ENCODE results near the gene POLN. TPM values are rescaled to one million over a fixed set of nuclear protein-coding genes. Genes with fewer than 3 reads are reported as not detected.

The POLN gene
- total RNA-seq (2014; rRNA removed; shearing (Covaris generic)), result 0.50 and 0.75 TPM in 2 replicates
- 0.16 and 3.2 TPM in 2 replicates for polyA plus RNA-seq (2014; cell fraction: nucleus; rRNA removed)

DNA sequence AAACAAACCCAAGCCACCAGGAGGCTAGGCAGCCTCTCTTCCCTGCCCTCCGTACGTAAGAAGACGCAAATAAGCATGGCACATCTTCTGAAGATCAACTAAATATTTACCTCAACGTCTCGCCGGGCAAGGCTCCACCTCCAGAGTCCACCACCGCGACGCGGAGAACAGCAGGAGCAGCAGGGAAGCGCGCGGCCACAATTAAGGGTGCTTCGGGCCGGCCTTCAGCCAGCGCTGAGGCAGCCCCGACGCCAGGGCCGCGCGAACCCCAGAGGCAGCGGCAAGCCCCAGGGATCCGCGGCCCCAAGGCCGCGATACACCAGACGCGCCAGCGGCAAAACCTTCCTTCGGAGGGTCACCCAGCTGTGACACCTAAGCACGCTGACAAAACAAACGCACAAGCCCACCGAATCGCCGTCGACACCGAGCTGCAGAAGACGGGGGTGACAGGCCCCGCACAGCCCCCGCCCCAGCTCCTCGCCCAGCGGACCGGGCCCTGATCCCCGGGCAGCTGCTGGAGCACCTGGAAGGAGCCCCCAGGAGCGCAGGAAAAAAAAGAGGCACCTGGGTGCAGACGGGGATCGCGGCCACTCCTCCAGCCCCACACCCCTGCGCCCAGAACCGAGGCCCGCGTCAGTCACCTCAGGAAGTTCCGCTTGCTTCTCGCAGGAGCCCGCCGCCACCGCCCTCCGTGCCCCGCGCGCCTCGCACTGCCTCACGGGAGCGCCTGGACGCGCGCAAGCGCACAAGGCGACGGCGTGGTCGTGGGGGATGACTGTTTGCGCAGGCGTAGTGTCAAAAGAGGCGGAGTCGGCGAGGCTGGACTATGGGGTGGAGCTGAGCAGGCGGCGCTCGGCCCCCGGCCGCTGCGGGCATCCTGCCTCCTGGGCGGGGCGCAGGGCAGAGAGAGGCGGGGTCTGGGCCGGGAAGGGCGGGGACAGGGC lies at the start of gene POLN, which contains the start of gene HAUS3:
TSS of gene POLN (minus strand) at position 712 of the 944 bp plus-strand sequence. CDS start 12,890 bp downstream, outside the sequence.
TSS of gene HAUS3 (minus strand) at position 712 of the 944 bp plus-strand sequence. CDS start 1,175 bp downstream, outside the sequence.
- peak; percentile 97 for DNase-seq (ENCODE audit: extremely low read depth, low read depth)

DNA sequence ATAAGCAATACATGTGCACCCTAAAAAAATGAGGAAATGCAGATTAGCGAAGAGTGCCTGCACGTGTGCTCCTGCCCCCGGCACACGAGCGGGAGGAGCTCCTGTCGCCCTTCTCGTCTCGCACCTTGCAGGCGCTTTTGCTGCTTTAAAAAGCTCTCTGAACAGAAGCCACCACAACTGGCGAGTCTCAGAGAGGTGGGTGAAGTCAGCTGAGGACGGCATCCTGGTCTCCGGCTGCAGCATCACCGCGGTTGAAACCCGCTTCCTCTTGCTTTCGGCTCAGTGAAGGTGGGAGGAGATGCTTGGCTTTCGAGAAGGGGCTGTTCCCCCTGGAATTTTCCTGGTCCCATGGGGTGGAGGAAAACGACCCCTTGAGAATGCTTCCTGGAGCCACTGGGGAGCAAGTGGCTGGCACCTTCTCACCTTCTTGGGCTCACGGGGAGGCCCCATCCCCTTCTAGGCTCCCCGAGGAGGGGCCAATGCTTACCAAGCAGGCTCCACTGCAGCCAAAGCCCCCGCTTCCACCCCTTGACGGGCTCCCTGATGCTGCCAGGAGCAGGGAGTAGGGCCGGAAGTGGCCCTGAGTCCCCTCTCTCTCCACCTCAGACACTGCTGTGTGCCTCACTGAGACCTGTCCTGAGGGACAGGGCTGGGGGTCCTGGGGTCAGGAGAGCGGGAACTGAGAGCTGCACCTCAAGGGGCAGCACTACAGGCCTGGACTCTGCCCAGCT lies 49.2 kb upstream of the POLN start:
- DNase-seq (ENCODE audit: extremely low read depth, low read depth), result no peak

DNA sequence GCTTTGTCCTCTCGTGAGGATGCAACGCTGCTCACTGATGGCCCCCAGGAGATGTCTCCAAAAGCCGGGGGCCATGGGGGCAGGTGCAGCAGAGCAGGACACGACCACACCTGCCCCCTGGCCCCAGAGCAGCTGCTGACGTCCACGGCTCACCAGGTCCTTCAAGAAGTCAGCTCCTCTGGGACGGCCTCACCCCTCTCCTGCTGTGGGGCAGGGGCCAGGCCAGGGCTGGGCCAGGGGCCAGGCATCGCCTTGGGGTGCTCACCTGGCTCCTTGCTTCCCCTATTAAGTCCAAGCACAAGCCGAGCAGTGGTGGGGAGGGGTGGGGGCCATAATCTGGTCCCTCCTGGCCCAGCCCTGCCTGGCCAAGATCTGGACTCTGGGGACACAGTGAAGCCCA lies 48.6 kb upstream of the POLN start:
- DNase-seq (ENCODE audit: extremely low read depth, low read depth), result no peak

DNA sequence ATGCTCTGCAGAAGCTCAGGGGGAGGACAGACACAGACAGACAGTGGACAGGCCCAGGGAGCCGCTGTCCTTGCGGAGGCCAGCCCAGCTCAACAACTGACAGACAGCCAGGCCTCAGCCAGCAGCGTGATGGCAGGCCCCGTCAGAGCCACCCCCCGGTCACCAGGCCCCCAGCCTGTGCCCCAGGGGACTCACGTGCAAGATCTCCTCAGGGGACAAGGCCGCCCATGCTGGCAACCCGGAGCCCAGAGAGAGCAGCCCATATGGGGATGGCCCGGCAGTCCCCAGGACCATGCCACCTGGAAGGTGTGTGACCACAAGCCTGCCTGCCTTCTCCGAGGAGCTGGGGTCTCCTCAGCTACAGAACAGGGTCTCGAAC lies 48.0 kb upstream of the POLN start:
- DNase-seq (ENCODE audit: extremely low read depth, low read depth), result no peak

DNA sequence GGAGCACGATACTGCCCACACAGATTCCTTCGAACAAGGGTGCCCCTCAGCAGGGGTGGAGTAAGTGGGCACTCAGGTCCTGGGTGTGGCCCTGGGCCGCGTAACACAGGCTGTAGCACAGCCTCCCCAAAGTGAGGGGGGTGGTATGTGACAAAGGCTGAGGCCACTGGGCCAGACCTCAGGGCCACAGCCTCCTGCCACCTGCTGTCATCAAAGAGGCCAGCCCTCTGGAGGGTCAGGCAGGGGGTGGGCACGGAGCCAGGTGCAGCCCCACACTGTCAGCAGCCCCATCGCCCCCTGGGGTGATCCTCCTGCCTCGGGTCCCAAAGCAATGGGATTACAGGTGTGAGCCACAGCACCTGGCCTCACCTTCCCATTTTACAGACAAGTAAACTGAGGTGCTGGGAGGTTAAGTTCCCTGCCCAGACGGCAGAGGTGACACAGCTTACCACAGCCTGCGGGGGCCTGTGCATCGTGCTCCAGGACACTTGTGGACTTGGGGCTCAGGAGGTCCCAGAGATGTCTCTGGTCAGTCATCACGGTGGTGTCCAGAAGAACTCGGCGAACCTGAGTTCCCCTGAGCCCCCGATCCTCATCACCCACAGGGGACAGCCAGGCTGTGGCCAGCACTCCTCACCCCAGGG lies 47.5 kb upstream of the POLN start:
- no peak for DNase-seq (ENCODE audit: extremely low read depth, low read depth)

DNA sequence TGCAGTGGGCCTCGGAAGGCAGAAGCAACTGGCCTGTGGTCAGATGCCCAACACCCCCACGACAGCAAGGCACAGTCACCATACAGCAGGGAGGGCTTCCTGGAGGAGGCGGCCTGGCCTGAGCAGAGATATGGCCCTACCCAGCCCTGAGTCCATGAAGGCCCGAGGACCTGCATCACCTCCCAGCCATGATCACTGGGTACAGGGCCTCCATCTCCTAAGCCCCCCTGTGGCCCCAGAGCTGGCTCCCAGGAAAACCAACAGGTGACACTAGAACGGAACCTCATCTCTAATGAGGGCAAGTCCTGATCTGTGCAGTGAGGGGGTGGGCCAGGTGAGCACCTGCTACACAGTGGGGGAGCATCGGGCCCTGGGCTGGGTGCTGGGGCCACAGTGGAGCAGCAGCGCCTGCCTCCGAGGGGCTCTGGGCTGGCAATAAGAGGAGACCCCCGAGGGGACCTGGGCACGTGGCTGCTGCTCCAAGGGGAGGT lies 46.2 kb upstream of the POLN start:
- DNase-seq (ENCODE audit: extremely low read depth, low read depth), result no peak

DNA sequence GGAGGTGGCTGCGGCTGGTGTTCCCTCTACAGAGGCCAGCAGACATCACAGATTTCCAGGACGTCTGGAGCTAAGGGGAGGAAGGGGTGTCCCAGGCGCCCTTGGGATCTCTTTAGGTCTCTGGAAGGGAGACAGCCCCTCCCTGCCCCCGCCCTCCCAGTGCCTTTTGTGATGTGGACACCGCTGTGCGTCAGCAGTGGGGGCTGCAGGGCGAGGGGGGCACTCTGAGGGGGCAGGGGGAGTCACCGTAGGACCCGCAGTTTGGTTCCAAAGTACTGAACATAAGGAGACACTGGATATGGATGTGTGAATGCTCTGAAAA lies 45.6 kb upstream of the POLN start:
- DNase-seq (ENCODE audit: extremely low read depth, low read depth), result no peak

DNA sequence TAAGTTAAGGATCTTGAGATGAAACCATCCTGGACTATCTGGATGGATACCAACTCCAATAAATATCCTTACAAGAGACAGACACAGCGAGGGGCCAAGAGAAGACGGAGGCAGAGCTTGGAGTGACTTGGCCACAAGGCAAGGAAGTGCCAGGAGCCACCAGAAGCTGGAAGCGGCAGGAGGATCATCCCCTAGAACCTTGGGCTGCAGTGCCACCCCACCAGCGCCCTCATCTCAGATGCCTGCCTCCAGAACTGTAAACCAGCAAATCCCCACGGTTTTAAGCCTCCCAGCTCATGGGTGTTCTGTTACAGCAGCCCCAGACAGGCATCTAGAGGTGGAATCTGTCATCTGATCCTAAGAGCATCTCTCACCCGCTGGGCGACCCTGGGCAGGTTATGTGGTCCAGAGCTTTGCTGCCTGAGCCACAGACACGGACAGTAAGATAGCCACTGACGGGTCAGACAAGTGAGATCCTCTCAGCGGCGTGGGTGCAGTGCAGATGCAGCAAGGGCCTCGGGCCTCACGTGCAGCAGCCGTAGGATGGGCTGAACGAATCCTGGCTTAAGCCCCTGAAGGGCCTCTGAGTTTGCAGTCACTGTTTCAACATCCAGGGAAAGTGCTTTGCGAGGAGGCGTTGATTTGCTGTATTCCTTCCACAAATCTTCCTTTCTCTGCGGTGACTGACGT lies 45.1 kb upstream of the POLN start:
- DNase-seq (ENCODE audit: extremely low read depth, low read depth), result no peak

DNA sequence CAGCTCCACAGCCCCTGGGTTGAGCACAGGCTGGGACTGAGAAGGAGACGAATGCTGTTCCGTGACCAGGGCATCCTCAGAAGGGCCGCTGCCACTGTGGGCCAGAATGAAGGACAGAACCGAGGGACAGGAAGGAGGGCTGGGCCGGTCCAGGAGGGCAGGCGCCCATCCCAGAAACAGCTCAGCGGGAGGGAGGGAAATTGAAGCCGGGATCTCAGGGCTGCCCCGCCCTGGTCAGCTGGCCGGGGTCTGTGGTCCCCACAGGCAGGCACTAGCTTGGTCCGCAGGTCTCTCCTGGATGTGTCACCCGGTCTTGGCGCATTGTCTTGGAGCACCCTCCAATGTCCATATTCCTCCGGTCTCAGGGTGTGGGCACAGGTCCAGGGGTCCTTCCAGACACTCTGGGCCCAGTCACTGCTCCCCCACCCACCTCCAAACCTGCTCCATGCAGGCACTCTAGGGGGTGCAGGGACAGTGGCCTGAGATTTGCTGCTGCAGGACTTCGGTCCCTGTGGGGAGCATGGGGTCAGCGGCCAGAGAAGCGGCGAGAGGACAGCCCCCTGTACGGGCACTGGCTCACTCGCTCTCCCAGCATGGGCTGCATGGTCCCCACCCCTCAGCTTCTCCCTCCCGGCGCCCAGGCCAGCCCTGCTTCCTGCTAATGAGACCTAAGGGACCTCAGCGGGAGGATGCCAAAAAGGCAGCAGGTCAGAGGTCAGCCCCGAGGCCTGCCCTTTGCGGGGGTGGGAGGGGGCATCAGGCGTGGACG lies 43.9 kb upstream of the POLN start:
- DNase-seq (ENCODE audit: extremely low read depth, low read depth), result no peak

DNA sequence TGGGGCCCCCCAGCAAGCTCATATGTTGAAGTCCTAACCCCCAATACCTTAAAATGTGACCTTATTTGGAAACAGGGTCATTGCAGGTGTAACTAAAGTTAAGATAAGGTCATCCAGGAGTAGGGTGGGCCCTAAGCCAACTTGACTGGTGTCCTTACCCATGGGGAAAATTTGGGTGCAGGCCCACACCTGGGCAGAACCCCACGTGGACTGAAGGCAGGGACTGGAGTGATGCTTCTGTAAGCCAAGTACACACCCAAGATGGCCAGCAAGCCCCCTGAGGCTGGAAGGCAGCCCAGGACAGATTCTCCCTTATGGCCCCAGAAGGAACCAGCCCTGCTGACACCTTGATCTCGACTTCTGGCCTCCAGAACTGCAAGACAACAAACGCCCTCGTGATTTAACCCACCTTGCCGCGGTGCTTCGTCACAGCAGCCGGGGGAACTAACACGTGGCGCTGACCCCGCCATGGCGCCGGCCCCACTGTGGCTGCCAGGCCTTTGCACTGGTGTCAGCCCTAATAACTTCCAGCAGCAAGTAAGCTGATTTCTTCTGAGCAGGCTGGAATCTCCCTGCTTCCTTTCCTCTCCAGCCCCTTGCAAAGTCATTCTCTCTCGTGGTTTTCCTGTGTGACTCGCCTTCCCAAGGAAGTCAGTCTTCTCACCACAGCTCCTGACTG lies 43.2 kb upstream of the POLN start:
- DNase-seq (ENCODE audit: extremely low read depth, low read depth), result no peak

DNA sequence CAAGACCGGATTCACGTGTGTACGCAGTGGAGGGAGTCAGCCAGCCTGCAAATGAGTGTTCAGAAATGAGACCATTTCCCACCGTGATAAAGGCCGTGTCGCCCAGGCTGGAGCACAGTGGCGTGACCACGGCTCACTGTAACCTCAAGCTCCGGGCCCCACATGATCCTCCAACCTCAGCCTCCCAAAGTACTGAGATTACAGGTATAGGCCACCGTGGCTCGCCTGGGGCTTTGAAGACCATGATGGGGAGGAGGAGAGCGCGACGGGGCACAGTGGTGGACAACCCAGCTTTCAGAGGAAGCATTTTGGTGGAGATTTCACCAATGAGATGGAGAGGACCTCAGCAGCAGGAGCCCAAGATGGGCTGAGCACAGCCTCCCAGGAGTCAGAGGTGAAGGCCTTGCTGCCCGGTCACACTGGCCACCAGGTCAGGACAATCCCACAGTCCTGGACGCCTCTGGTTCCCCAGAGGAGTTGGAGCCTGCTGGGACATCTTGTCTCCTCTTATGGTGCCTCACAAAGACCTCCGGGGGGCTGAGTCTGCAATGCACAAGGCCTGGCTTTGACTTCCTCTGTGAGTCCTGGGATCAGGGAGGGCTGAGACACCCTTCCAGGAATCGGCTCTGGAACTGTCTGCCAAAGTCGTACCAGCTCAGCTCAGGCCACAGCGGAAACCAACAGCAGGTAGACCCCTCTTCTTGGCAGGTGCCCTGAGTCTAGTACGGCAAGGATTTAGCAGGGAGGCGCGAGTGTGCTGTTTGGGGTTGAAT lies 42.4 kb upstream of the POLN start:
- no peak for DNase-seq (ENCODE audit: extremely low read depth, low read depth)

DNA sequence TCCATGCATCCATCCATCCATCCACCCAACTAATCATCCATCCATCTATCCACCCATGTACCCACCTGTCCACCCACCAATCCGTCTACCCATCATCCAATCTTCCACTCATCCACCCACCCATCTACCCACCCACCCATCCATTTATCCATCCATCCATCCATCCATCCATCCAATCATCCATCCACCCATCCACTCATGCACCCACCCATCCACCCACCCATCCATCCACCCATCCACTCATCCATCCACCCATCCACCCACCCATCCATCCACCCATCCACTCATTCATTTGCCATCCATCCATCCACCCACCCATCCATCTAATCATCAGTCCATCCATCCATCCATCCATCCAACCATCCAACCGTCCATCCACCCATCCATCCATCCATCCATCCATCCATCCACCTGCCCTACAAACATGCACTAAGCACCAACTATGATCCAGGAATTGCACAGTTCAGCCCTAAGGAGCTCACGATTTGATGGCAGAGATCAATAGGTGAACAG lies 41.3 kb upstream of the POLN start:
- no peak for DNase-seq (ENCODE audit: extremely low read depth, low read depth)

DNA sequence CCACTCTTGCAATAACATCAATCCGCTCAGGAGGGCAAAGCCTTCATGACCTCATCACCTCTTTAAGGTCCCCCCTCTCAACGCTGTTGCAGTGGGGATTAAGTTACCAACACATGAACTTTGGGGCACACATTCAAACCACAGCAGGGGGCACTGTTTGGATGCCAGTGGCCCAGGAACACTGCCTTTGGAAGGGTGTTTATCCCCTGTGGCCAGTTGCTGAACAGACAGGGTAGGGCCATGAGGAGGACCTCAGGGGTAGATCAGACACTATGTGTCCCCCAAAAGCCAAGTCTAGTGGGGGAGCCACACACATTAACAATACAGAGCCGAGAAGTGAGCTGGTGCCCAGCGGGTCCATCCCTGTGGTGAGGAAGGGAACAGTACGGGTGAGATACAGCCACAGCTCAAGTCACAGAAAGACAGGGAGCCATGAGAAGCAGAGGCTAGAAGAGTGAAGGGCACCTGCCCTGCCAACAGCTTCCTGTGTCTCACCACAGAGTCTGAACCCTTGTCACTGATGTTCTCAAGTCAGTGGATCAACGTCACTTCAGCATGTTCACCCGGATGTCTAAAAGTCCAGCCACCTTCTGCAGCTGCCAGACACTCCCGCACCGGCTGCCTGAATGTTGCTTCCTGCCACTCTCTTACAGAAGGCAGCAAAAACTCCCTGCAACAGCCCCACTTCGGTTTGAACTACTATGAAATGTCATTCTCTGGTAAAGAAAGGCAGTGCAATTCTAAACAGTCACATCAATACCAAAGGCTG lies 39.8 kb upstream of the POLN start:
- no peak for DNase-seq (ENCODE audit: extremely low read depth, low read depth)

DNA sequence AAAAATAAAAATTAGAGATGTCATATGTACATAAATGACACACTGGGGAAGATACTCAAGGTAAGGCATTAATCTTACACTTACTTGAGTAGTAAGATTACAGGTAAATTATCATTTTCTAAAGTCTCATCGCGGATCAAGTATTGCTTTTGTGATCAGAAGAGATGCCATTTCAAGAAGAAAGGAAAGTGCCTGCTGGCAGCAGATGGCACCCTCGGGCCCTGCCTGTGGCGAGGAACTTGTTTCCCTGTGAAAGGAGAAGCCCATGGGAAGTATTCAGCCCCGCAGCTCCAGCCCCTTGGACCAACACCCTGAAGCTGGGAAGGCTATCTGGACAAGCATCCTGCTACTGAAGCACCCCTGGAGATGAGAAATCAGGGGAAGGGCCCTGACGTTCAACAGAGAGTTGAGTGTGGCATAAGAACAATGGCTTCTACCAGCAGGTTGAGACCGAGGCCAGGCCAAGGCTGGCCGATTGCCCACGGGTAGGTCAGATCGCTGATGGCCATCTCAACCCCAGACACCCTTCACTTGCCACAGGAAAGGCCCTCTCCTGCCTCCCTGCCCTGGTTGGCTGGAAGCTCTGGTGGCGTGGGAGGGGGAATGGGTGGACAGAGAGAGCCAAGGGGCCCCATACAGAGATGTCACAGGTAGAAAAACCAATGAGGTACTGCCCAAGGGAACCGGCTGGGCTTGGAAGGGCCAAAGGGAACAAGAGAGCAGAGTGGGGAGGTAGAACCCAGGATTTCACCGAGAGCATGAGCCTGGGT lies 38.8 kb upstream of the POLN start:
- no peak for DNase-seq (ENCODE audit: extremely low read depth, low read depth)

DNA sequence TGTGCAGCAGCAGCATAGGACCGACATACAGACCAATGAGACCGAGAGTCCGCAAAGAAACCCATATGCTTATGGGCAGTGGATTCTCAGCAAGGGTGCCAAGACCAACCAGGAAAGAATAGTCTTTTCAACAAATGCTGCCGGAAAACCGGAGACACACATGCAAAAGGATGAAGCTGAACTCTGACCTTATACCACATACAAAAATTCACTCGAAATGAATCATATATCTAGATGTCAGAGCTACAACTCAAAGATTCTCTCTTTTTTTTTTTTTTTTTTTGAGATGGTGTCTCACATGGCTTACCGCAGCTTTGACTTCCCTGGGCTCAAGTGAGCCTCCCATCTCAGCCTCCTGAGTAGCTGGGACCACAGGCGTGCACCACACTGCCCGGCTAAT lies 36.0 kb upstream of the POLN start:
- no peak for DNase-seq (ENCODE audit: extremely low read depth, low read depth)

DNA sequence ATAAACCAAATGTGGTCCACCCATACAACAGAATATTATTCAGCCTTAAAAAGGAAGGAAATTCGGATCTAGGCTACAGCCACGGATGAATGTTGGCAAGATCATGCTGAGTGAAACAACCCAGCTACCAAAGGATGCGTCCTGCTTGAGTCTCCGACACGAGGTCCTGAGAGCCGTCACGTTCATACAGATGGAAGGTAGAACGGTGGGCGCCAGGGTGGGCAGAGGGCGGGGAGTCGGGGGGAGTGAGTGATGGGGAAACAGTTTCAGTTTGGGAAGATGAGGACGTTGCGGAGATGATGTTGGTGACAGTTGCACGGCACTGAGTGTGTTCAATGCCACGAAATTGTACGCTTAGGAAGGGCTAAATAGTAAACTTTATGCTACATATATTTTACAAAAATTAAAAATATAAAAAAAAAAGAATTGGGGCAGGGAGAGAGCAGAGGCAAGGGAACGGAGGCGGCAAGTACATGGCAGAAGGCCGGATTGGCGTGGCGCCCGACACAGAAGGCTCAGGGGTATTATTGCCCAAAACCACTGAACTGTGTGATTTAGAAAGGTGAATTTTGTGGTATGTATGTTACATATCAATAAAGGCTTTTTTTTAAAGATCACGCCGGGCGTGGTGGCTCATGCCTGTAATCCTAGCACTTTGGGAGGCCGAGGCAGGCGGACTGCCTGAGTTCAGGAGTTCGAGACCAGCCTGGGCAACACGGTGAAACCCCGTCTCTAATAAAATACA lies 34.8 kb upstream of the POLN start:
- DNase-seq (ENCODE audit: extremely low read depth, low read depth), result no peak
